ENCODE data around the gene ERG. TPM values are rescaled to one million over a fixed set of nuclear protein-coding genes. Genes with fewer than 3 reads are reported as not detected.

ERG gene
- 10 to 100 TPM in 1 of 4 donors, 1 to 10 TPM in 3; 4.2 to 20.6 (median 4.8) TPM for total RNA-seq

- TF ChIP-seq CTCF (IDR thresholded peaks at IDR 0.05) (no peak), POLR2A (IDR thresholded peaks at IDR 0.05) (no peak)
- H3K4me3 ChIP-seq: peak within 1 kb of the TSS in 2 of 4 donors; percentile 31 to 32
- no peaks in the 10 kb centered on the region for H3K4me1 ChIP-seq
- no peak for DNase-seq
- no peaks in the 10 kb centered on the region for H3K36me3 ChIP-seq
- H3K27me3 ChIP-seq: no peaks in the 10 kb centered on the region
- peak within 1 kb of the TSS in 2 of 4 donors; percentile 66 to 67 for H3K27ac ChIP-seq
- no peaks in the 10 kb centered on the region for H3K9me3 ChIP-seq
Observed at GRCh38 chr21:38498057-38498833, at the start of gene ERG. Gene ERG (minus strand): TSS chr21:38498477. CDS start chr21:38498380, 97 bp downstream.

- Histone ChIP-seq H3K36me3 (no peaks in the 10 kb centered on the region), H3K27me3 (no peaks in the 10 kb centered on the region), H3K4me1 (no peaks in the 10 kb centered on the region), H3K9me3 (no peaks in the 10 kb centered on the region), H3K27ac (no peak overlapping the region), H3K4me3 (no peak overlapping the region)
- no peak for DNase-seq
- no peak for TF ChIP-seq POLR2A (IDR thresholded peaks at IDR 0.05)
- no peak for TF ChIP-seq CTCF (IDR thresholded peaks at IDR 0.05)
Observed at GRCh38 chr21:38544661-38545060, 46.4 kb upstream of the ERG start.

- H3K4me1 ChIP-seq: no peaks in the 10 kb centered on the region
- H3K27ac ChIP-seq: no peak overlapping the region
- no peaks in the 10 kb centered on the region for H3K9me3 ChIP-seq
- no peak for DNase-seq
- H3K4me3 ChIP-seq: no peak overlapping the region
- H3K36me3 ChIP-seq: no peaks in the 10 kb centered on the region
- no peaks in the 10 kb centered on the region for H3K27me3 ChIP-seq
- TF ChIP-seq POLR2A (IDR thresholded peaks at IDR 0.05) (no peak), CTCF (IDR thresholded peaks at IDR 0.05) (no peak)
Observed at GRCh38 chr21:38542263-38542662, 44.0 kb upstream of the ERG start.

GRCh38 chr21:38538353-38538752, 40.1 kb upstream of the ERG start:
- H3K4me3 ChIP-seq: no peak overlapping the region
- H3K4me1 ChIP-seq: no peaks in the 10 kb centered on the region
- H3K36me3 ChIP-seq: no peaks in the 10 kb centered on the region
- no peaks in the 10 kb centered on the region for H3K9me3 ChIP-seq
- H3K27ac ChIP-seq: no peak overlapping the region
- TF ChIP-seq CTCF (IDR thresholded peaks at IDR 0.05) (no peak), POLR2A (IDR thresholded peaks at IDR 0.05) (no peak)
- no peak for DNase-seq
- H3K27me3 ChIP-seq: no peaks in the 10 kb centered on the region

- no peaks in the 10 kb centered on the region for H3K9me3 ChIP-seq
- H3K36me3 ChIP-seq: no peaks in the 10 kb centered on the region
- TF ChIP-seq CTCF (IDR thresholded peaks at IDR 0.05): no peak
- no peak for TF ChIP-seq POLR2A (IDR thresholded peaks at IDR 0.05)
- H3K4me3 ChIP-seq: no peak overlapping the region
- DNase-seq: no peak
- no peaks in the 10 kb centered on the region for H3K4me1 ChIP-seq
- no peaks in the 10 kb centered on the region for H3K27me3 ChIP-seq
- H3K27ac ChIP-seq: no peak overlapping the region
Observed at GRCh38 chr21:38534591-38534990, 36.3 kb upstream of the ERG start.

Data from Peyer's patch (tissue), 4 donors.